ENCODE measurements around the gene FN1.

Gene FN1

DNA sequence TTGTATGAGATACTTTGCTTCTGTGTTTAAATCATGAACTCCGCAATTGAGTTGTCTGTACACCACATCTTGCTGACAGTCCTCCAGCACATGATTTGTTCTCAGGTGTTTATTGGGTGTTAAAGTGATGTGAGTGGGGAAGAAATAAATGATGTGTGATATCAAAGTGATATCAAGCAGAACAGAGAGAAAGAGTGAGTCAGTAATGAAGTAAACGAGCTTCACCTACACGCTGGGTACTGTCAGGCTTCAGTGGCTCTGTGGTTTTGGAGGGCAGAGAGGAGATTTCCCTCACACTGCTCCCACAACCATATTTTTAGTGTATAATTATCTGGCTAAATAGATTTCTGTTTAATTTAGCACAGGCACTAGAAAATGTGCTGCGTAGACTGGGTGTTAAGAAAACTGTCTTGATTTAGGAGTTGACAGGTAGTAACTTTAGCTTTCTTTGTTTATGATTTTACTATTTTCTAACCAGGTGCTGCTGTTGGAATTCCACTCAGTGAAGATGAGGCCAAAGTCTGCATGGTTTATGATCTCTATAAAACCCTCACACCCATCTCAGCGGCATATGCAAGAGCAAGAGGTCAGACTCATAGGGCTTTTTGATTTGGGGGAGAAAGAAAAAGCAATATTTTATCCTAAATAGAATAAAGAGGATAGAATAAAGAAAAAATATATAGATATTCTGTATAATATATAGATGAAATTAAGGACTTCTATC is 102.8 kb downstream of the FN1 start:
- DNase-seq (ENCODE audit: low spot score), result peak; percentile 9
- TF ChIP-seq, protein P1, sequence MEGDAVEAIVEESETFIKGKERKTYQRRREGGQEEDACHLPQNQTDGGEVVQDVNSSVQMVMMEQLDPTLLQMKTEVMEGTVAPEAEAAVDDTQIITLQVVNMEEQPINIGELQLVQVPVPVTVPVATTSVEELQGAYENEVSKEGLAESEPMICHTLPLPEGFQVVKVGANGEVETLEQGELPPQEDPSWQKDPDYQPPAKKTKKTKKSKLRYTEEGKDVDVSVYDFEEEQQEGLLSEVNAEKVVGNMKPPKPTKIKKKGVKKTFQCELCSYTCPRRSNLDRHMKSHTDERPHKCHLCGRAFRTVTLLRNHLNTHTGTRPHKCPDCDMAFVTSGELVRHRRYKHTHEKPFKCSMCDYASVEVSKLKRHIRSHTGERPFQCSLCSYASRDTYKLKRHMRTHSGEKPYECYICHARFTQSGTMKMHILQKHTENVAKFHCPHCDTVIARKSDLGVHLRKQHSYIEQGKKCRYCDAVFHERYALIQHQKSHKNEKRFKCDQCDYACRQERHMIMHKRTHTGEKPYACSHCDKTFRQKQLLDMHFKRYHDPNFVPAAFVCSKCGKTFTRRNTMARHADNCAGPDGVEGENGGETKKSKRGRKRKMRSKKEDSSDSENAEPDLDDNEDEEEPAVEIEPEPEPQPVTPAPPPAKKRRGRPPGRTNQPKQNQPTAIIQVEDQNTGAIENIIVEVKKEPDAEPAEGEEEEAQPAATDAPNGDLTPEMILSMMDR (IDR thresholded peaks at IDR 0.05; ENCODE audit: extremely low read depth, insufficient read depth, missing control alignments), result no peak
- in situ Hi-C loops (cut with MboI; ENCODE audit: low pct_unique_long_range_greater_than_20kb, low sequenced_read_pairs, unreplicated experiment), result no loop called here

DNA sequence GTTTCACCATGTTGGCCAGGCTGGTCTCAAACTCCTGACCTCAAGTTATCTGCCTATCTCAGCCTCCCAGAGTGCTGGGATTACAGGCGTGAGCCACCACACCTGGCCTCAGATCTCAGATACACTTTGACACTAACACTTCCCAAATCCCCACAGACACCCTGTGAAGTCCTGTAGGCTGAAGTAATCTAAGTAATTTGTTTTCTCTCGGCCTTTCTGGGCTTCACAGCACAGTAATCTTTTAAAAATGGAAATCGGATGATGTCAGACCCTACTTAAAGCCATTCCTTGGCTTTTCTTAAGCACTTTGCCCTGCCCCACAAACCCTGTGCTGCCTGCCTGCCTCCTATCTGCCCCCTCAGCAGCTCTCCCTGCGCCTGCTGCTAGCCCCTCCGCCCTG is 107.8 kb downstream of the FN1 start:
- TF ChIP-seq, protein P1 (IDR thresholded peaks at IDR 0.05; ENCODE audit: extremely low read depth, insufficient read depth, missing control alignments), result no peak

DNA sequence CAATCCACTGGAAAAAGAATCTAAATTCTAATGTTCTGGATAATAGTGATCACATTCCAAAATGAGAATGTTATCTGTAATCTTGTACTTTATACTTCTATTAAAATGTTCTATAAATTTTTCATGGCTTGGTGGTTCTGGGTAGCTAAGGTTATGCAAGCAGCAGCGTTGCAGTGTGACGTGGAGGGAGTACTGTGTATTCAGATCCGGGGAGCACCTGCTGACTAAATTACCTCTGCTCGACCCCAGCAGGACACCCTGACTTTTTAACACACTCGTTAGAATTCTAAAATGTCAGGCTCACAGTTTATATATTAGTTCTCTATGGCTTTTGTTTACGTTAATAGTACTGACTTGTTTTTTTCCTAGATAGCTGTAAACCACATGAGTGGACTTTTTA is 111.1 kb downstream of the FN1 start:
- in situ Hi-C loops (cut with MboI; ENCODE audit: low pct_unique_long_range_greater_than_20kb, low sequenced_read_pairs, unreplicated experiment), result no loop called here
- TF ChIP-seq, protein P1 (IDR thresholded peaks at IDR 0.05; ENCODE audit: extremely low read depth, insufficient read depth, missing control alignments), result no peak
- no peak for DNase-seq (ENCODE audit: low spot score)

More for the DNA sequence above, 107.8 kb downstream of the FN1 start:
- in situ Hi-C loops (cut with MboI; ENCODE audit: low pct_unique_long_range_greater_than_20kb, low sequenced_read_pairs, unreplicated experiment), result no loop called here
- DNase-seq (ENCODE audit: low spot score), result no peak

DNA sequence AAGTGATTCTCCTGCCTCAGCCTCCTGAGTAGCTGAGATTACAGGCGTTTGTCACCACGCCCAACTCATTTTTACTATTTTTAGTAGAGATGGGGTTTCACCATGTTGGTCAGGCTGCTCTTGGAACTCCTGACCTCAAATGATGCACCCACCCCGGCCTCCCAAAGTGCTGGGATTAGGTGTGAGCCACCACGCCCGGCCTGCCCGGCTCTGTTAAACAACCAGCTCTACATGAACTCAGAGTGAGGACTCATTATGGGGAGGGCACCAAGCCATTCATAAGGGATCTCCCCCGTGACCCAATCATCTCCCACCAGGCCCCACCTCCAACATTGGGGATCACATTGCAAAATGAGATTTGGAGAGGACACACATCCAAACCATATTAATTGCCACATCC is 115.2 kb downstream of the FN1 start:
- in situ Hi-C loops (cut with MboI; ENCODE audit: low pct_unique_long_range_greater_than_20kb, low sequenced_read_pairs, unreplicated experiment), result no loop called here
- TF ChIP-seq, protein P1 (IDR thresholded peaks at IDR 0.05; ENCODE audit: extremely low read depth, insufficient read depth, missing control alignments), result no peak
- DNase-seq (ENCODE audit: low spot score), result no peak

DNA sequence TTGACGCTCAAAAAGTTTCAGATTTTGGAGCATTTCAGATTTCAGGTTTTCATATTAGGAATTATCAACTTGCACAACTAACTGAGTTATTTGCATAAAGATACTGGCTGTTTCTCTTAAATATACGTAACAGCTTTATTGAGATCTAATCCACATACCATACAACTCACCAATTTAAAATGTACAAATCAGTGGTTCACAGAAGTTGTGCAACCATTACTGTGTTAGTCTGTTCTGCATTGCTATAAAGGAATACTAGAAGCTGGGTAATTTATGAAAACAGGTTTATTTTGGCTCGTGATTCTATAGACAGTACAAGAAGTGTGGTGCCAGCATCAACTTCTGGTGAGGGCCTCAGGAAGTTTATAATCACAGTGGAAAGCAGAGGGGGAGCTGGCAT is 115.8 kb downstream of the FN1 start:
- no peak for DNase-seq (ENCODE audit: low spot score)
- in situ Hi-C loops (cut with MboI; ENCODE audit: low pct_unique_long_range_greater_than_20kb, low sequenced_read_pairs, unreplicated experiment), result no loop called here
- TF ChIP-seq, protein P1 (IDR thresholded peaks at IDR 0.05; ENCODE audit: extremely low read depth, insufficient read depth, missing control alignments), result no peak

DNA sequence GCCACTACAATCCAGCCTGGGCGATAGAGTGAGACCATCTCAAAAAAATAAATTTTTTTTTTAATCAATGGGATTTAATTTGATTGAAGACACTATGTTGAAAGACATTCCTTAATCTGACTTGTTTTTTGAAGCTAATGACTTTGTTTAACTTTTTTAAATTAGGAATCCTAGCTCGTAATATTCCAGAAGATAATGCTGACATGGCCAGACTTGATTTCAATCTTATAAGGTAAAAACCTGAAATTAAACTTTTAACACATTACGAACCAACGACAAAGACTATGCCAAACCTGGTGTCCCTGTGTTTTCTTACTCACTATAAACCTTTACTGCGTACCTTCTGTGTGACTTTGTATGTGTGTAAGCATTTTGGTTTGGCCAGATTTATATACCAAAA is 116.4 kb downstream of the FN1 start:
- DNase-seq (ENCODE audit: low spot score), result no peak
- TF ChIP-seq, protein P1 (IDR thresholded peaks at IDR 0.05; ENCODE audit: extremely low read depth, insufficient read depth, missing control alignments), result no peak
- in situ Hi-C loops (cut with MboI; ENCODE audit: low pct_unique_long_range_greater_than_20kb, low sequenced_read_pairs, unreplicated experiment), result no loop called here

All from GM13977 (cell line).